ENCODE results near the gene ITCH. TPM values are rescaled to one million over a fixed set of nuclear protein-coding genes. Genes with fewer than 3 reads are reported as not detected.
"Not testable (repeated sequence)": the region's sequence is repeated elsewhere in the genome, so short reads cannot be mapped to it uniquely, and the experiment has no call there.

The ITCH gene
- total RNA-seq, 4 donors from 2014 or later, result 50.3 to 67.6 (median 55.2) TPM

DNA sequence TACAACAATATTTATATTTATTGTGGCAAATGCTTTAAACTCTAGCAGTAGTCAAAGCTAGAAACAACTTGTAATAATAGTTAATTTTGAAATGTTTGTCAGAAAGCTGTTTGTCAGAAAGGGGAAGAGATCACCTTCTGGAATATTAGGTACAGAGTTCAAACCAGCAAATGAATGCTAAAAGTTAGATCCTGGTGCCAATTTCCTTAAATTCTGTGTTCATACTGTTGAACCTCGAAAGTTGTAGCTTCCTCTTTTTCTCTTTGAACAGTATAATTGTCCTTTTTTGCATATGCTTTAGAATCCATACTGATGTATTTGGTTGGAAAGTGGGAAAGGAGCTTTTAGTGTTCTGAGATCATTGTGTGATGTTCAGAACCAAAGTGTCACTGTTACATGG is 22.4 kb downstream of the ITCH start:
- DNase-seq (ENCODE audit: low spot score) (no peak), ATAC-seq (ENCODE audit: low FRiP score) (no peak)
- TF ChIP-seq CTCF (IDR thresholded peaks at IDR 0.05), result no peak

GRCh38 chr20:34388000-34388399 is 24.9 kb downstream of the ITCH start:
- no peak for TF ChIP-seq CTCF (IDR thresholded peaks at IDR 0.05)
- ATAC-seq (ENCODE audit: low FRiP score) (no peak), DNase-seq (ENCODE audit: low spot score) (no peak)

DNA sequence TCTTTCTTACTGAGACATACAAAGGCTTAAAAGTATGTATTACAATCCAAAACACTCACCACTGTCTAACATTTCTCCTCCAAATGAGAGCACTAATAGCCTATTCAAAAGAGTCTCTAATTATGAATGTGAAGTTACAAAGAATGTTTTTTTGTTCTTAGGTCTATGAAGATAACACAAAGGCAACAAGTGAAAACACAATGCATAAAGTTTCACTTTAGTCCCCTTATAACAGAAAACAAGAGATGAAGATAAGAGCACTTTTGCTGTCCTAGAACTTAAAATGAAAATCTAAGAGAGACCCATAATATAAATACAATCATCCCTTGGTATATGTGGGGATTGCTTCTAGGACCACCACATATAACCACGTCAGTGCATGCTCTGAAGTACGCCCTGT is 25.6 kb downstream of the ITCH start:
- DNase-seq (ENCODE audit: low spot score) (no peak), ATAC-seq (ENCODE audit: low FRiP score) (no peak)
- no peak for TF ChIP-seq CTCF (IDR thresholded peaks at IDR 0.05)

GRCh38 chr20:34389206-34389953 is 26.3 kb downstream of the ITCH start:
- no peak for ATAC-seq (ENCODE audit: low FRiP score)
- no peak for TF ChIP-seq CTCF (IDR thresholded peaks at IDR 0.05)
- no peak for DNase-seq (ENCODE audit: low spot score)

DNA sequence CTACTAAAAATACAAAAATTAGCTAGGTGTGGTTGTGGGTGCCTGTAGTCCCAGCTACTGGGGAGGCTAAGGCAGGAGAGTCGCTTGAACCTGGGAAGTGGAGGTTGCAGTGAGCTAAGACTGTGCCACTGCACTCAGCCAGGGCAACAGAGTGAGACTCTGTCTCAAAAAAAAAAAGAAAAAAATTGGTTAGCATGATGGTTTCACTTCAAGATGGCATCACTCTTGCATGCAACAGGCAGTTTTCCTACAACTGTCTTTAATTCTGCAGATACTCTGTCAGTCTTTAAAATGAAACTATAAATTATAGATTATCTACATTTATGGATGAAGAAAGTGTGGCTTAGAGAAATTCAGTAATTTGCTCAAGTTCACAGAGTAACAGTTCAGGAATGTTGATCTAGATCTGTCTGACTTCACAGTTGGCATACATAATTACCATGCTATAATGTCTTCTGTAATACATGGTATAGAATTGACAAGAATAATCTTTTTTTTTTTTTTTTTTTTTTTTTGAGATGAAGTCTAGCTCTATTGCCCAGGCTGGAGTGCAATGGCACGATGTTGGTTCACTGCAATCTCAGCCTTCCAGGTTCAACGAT is 27.0 kb downstream of the ITCH start:
- TF ChIP-seq CTCF (IDR thresholded peaks at IDR 0.05), result no peak
- ATAC-seq (ENCODE audit: low FRiP score) (no peak), DNase-seq (ENCODE audit: low spot score) (no peak)

GRCh38 chr20:34396408-34396807 is 33.3 kb downstream of the ITCH start:
- no peak for DNase-seq (ENCODE audit: low spot score)
- no peak for ATAC-seq (ENCODE audit: low FRiP score)
- TF ChIP-seq CTCF (IDR thresholded peaks at IDR 0.05), result no peak

DNA sequence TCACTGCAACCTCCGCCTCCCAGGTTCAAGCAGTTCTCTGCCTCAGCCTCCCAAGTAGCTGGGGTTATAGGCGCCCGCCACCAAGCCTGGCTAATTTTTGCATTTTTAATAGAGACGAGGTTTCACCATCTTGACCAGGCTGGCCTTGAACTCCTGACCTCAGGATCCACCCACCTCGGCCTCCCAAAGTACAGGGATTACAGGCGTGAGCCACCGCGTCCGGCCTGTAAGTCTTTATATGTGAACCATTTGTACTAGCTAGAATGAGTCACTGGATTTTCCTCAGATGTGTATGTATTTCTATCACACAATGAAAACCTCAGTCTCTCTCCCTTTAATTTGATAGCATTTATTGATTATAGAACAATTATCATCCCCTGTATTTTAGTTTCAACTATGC is 34.0 kb downstream of the ITCH start:
- DNase-seq (ENCODE audit: low spot score) (no peak), ATAC-seq (ENCODE audit: low FRiP score) (no peak)
- no peak for TF ChIP-seq CTCF (IDR thresholded peaks at IDR 0.05)

DNA sequence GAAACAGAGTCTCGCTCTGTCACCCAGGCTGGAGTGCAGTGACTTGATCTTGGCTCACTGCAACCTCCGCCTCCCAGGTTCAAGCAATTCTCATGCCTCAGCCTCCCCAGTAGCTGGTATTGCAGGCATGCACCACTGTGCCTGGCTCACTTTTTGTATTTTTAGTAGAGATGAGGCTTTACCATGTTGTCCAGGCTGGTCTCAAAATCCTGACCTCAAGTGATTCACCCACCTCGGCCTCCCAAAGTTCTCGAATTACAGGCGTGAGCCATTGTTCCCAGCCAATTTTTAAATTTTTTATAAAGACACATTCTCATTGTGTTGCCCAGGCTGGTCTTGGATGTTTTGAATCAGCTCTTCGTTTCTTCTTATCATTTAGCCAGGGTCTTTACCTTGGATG is 37.7 kb downstream of the ITCH start:
- not testable (repeated sequence) for ATAC-seq (ENCODE audit: low FRiP score); DNase-seq (ENCODE audit: low spot score)

All from omental fat pad (tissue), 4 donors.